ENCODE results near the gene EPB41.

The EPB41 gene

GRCh38 chr1:28893403-28894102 is 20.8 kb upstream of the EPB41 start:
- DNase-seq, result no peak

DNA sequence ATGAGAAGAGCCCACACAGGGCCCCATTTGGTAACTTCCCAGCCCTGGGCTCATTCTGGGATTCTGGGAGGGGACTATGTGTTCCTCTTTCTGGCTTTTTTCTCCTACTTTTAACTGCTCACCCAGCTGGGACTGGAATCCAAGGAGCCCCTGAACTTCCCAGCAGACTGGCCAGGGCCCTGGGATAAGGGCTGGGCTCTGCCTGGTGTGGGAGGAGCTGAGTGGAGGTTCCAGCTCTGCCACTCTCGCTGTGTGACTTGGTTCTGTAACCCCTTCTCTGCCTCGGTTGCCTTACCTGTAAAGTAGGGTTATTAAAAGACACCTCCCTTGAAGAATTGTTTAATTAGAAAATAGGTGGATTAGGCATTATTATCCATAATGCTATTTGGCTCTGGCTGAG is 19.6 kb upstream of the EPB41 start:
- no peak for DNase-seq

DNA sequence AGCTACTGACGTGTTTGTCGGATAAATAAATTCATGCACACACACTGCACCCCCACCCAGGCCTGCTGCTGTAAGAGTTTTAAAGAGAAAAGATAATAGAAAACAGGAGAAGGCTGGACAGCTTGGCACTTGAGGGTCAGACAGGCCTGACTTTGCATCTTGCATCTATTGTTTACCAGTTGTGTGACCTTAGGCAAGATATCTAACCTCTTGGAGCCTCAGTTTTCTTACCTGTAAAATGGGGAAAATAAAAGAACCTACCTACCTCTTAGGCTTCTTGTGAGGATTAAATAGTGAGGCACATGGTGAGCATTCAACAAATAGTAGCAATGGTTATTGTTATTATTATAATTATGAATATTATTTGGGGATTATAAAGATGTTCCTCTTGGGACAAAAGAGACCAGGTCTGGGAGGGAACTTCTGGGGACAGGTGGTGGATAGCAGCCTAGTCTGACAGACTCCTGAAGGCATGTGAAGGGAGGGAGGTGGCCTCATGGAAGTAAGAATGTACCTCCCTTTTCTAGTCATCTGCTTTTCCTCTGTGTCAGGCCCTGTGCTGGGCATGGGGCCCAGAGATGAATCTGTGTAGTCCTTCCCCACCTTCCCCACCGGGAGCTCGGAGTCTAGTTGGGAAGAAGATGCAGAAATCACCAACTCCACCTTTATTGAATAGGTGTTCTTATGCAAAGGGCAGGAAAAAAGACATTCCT is 18.3 kb upstream of the EPB41 start:
- no peak for DNase-seq

- DNase-seq, result no peak
Measured at GRCh38 chr1:28896609-28896986, 17.8 kb upstream of the EPB41 start.

DNA sequence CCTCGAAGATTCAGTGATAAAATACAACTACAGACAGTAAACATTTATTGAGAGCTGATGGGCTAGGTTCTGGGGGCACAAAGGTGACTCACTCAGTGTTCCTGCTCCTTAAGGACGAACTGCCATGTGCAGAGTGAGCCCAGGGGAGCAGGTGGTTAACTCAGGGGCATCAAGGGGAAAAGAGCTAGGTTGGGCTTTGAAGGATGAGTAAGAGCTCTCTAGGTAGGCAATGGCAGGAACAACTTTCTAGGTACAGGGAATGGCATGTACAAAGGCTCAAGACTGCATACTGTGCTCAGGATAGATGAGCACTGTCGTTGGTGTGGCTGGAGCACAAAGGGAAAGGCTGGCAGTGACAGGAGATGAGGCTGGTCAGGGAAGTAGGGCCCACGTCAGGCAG is 16.6 kb upstream of the EPB41 start:
- no peak for DNase-seq

- no peak for DNase-seq
Measured at GRCh38 chr1:28898405-28898881, 15.9 kb upstream of the EPB41 start.

- DNase-seq, result no peak
Measured at GRCh38 chr1:28899267-28899666, 15.1 kb upstream of the EPB41 start.

DNA sequence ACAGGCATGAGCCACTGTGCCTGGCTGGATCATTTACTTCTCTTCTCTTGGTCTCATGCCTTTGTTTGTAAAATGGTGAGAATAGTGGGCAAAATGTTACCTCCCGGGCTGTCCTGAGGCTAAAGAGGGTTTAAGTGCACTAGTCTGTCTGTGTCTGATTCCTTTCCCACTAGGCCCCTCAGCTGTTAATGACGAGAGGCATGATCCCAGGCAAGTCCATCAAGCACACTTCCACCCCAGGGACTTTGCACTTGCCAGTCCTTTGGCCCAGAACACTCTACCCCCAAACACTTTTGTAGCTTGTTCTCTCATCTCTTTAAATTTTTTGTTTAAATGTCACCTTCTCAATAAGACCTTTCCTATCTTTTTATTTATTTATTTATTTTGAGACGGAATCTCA is 13.8 kb upstream of the EPB41 start:
- no peak for DNase-seq

GRCh38 chr1:28902738-28903137 is 11.6 kb upstream of the EPB41 start:
- DNase-seq, result no peak

DNA sequence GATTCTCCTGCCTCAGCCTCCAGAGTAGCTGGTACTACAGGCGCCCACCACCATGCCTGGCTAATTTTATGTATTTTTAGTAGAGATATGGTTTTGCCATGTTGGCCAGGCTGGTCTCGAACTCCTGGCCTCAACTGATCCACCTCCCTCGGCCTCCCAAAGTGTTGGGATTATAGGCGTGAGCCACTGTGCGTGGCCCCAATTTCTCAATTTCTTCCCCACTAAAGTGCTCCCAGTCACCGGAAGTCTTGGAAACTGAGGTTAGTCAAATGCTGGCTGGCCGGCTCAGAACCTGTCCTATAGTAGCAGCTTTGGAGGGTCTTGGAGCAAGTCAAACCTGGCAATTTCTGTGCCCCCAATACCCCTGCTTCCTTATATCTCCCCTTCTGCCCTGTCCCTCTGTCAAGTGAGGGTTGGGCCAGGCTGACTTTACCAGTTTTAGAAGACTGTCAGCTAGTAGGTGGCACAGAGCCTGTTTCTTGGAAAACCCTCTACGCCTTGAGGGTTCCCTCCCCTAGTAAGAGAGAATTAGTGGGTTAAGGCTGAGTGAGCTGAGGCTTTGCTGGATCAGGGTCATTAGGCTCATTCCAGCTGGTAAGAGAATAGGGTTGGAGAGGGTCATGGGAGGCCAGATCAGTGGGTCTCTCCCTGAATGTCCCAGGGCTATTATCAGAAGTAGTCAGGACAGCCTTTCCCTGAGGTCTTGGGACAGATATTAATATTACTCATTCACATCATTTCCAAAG is 8.3 kb upstream of the EPB41 start:
- DNase-seq, result no peak

GRCh38 chr1:28909198-28909597 is 5.2 kb upstream of the EPB41 start:
- peak; percentile 6 for DNase-seq

GRCh38 chr1:28910379-28911115 is 3.8 kb upstream of the EPB41 start:
- DNase-seq, result peak; percentile 22

DNA sequence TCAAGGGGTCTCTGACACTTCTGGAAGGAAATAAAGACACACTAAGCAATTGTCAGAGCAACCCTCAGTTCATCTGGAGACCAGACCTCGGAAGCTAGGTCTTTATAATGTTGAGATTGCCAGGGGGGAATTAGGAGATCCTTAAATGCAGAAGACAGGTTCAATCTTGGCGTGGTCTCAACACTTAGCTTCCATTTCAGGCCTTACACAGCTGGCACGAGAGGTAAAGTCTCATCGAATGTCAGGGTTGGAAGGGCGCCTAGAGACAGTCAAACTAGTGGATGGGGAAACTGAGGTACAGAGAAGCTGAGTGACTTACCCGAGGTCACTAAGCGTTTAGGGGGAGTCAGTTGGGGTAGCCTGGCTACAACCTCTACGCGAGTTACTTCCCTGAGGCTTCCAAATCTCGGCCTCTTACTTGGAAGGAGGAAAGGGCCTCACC is 562 bp upstream of the EPB41 start:
- no peak for DNase-seq

GRCh38 chr1:28915031-28915895 is 894 bp downstream of the EPB41 start:
- DNase-seq, result peak; percentile 64

GRCh38 chr1:28917757-28918118 is 3.4 kb downstream of the EPB41 start:
- DNase-seq, result no peak

DNA sequence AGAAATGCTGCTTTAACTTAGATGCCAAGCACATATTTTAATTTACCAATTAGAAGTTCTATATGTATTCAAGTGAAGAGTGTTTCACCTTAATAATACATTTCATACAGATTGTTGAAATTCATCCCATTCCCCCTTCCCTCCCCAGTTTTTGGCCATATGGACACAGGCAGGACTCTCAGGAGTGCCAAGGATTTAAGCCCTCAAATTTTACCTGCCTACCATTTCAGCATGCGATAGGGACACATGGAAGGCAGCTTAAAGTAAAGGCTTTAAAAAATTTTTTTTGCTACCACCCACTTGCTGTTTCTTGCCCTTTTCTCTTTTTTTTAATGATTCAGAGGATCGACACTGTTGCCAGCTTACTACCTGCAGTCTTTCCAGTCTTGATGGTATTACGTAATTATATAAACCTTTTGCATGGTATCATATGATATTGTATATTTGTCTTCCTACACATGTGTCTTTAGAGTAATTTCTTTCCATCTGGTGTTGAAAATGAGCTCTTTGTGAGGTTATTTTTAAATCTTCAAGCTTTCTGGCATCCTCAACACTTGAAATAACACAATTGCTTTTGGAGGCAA is 7.0 kb downstream of the EPB41 start:
- DNase-seq, result no peak

GRCh38 chr1:28925350-28925891 is 11.1 kb downstream of the EPB41 start:
- no peak for DNase-seq

- DNase-seq, result no peak
Measured at GRCh38 chr1:28926629-28927265, 12.4 kb downstream of the EPB41 start.

GRCh38 chr1:28927266-28927647 is 12.9 kb downstream of the EPB41 start:
- no peak for DNase-seq

GRCh38 chr1:28927648-28928313 is 13.4 kb downstream of the EPB41 start:
- DNase-seq, result no peak
